OCI-M2 (cell line): ENCODE data around the gene DDX25.

Experiments used
- DNase-seq: peaks from one replicate; lab custom pipeline; 2025; ENCODE audit not compliant: unreplicated experiment; lab: John Stamatoyannopoulos, UW

The DDX25 gene

DNA sequence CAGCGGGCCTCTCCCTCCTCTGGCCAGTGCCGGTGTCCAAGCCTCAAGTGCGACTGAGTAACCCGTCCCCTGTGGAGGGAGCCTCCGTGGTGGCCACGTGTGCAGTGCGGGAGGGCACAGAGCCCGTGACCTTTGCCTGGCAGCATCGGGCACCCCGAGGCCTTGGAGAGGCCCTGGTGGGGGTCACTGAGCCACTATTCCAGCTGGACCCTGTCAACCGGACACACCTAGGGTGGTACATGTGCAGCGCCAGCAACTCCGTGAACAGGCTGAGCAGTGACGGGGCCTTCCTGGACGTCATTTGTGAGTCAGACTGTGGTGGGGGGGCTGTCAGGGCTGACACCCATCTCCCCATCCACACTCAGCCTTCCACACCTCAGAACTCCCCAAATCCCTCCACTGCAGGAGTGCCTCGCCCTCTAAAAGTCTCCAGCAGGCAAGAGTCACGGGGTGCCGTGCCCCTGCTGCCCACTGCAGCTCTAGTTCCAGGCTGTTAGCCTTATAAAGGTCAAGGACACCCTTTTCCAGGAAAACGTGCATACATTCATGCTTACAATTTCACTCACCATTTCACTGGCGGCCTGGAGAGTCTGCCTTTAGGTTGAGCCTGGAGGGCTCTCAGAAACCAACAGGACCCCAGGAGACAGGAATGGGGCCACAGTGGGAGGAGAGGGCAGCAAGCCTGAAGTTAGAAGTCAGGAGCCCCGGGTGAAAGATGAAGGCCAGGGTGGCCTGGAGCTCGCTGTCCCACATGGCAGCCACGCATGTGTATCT is 44.2 kb downstream of the DDX25 start:
- DNase-seq: no peak

DNA sequence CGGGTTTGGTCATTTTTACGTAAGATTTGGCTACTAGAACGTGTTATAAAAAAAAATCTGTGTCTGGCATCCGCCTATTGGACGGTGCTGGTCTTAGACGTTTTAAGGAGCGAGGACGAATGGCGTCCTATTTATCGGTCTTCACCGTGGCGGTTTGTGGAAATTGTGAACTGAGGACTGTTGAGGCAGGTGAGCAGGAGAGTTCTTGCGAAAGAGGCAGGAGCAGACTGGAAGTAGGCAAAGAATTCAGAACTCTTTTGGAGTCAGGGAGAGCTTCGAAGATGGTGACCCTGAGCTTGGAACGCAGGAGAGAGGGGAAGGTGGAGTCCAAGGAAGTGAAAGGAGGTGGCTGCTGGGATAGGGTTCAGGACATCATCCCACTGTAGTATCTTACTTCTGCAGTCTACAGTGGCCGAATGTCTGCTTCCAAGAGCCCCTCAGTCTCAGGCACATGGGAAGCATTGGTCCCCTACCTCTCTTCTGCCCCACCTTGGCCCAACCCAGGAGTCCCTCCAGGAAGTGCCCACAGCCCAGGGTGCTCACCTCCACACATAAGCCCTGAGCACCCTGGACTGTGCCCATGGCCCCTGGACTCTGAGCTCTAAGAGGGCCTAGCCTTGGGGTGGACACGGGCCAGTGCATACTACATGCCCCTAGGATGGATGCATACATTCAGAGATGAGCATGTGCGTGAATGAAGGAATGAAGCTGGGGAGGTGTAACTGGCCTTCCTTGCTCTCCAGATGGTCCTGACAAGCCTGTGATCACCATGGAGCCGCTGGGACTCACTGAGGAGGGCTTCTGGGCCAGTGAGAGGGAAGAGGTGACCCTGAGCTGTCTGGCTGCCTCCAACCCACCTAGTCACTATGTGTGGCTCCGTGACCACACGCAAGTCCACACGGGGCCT is 45.2 kb downstream of the DDX25 start:
- no peak for DNase-seq

DNA sequence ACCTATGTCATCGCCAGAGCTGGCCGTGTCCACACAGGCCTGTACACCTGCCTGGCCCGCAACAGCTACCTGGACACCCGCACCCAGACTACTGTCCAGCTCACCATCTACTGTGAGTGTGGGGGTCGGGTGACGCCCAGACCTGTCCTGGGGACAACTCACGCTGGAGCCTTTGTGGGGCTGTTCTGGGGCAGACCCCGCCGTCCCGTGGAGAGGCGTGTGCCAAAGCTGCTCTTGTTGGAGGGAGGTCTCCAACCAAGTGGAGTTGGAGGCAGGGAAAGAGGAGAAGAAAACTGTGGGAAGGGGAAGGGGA is 45.8 kb downstream of the DDX25 start:
- no peak for DNase-seq

GRCh38 chr11:125950696-125951651 is 46.7 kb downstream of the DDX25 start:
- no peak for DNase-seq

DNA sequence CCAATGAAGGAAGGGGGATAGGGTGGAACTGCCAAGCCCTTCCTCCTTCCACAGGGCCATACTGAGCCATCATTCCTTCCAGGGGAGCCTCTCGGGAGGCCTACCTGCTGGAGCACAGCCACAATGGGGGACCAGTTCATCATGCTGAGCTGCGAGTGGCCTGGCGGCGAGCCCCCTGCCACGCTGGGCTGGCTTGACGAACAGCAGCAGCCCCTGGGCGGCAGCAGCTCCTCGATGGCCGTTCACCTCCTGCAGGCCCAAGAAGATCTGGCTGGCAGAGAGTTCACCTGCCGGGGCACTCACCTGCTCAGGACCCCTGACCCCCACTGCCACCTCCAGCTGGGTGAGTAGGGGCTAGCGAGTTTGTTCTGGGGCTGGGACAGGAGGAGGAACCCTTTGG is 47.4 kb downstream of the DDX25 start:
- no peak for DNase-seq

DNA sequence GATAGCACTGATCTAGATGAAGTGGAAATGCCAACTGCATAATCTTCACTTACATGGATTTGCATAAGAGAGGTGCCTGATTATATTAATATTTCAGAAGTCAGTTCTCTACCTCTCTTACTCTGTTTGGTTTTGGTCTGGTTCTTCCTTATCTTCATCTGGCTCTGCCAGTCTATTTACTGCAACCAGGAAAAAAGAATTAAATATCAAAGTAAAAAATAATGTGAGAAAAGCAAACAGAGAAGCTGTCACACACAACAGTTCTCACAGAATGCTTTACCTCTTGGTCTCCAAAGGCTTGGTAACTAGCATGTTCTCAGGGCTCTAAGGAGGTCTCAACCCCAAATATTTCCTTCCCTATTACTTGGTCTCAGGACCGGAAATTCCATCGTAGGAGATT is 48.3 kb downstream of the DDX25 start:
- no peak for DNase-seq

DNA sequence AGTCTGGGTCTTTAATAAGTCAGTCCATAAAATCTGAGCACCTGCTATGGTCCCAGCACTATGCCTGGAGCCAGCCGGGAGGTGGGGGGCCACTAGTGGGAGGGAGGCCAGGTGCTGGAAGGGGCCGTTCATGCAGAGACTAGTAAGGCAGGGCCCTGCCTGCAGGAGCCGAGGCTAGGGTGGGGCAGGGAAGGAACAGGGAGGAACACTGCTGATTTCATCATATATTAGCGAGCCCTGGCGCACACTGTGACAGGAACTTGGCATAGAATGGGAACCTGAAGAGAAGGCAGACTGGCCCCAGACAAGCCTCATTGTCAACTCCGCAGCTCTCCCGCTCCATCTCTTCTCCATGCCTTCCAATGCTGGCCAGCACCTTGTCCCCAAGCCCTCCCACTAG is 48.7 kb downstream of the DDX25 start:
- no peak for DNase-seq

- no peak for DNase-seq
These were observed 49.2 kb downstream of the DDX25 start for GRCh38 chr11:125953401-125953935.

DNA sequence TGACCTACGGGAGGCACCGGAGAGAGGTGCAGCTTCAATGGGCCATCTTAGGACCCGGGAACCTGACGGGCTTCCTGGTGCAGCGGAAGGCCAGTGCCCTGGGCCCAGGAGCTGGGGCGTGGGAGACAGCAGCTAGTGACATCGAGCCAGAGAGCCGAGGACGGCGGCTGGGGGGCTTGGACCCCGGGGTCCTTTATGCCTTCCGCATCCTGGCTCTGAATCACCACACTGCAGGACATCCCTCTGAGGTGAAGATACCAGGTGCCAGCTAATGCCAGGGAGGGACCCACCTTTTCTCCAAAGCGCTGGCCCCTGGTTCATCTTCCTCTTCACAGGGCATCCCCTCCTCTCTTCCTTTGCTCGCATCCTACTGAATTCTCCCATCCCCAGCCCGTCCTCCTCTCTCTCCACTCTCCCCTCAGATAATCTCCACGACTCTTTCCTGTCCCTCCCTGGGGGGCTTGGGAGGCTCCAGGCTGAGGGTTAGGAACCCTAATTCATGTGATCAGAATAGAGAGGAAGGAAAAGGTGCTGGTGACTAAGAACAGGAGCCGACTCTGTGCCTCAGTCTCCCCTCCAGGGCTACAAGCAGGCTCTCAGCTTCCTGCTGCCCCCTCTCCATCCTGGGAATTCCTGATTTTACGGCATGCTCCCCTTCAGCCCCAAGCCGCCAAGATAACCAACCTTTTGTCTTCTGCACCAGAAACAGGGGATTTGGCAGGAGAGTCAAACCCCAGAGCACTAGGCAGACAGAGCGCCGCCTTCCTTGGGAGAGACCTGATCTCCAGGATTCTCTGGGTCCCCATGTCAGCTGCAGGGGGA is 50.0 kb downstream of the DDX25 start:
- no peak for DNase-seq

- no peak for DNase-seq
These were observed 50.8 kb downstream of the DDX25 start for GRCh38 chr11:125954945-125955640.

DNA sequence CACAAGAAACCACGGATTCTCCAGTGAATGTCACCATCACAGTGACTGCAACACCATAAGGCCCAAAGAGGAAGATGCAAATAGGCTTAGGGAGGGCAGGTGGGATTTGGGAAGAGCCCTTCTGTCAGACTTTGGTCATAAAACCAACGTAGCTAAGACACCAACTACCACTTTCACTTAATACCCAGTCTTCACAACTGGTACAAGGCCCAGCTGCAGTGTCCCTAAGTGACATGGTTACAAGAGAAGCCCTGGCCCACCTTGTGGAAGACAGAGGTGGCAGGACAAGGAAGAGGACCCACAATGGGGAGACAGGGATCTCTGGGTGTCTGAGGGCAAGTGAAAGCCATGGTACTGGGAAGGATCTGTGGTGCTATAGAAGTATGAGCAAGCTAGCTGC is 51.5 kb downstream of the DDX25 start:
- no peak for DNase-seq

- DNase-seq: no peak
These were observed 52.3 kb downstream of the DDX25 start for GRCh38 chr11:125956391-125957134.

DNA sequence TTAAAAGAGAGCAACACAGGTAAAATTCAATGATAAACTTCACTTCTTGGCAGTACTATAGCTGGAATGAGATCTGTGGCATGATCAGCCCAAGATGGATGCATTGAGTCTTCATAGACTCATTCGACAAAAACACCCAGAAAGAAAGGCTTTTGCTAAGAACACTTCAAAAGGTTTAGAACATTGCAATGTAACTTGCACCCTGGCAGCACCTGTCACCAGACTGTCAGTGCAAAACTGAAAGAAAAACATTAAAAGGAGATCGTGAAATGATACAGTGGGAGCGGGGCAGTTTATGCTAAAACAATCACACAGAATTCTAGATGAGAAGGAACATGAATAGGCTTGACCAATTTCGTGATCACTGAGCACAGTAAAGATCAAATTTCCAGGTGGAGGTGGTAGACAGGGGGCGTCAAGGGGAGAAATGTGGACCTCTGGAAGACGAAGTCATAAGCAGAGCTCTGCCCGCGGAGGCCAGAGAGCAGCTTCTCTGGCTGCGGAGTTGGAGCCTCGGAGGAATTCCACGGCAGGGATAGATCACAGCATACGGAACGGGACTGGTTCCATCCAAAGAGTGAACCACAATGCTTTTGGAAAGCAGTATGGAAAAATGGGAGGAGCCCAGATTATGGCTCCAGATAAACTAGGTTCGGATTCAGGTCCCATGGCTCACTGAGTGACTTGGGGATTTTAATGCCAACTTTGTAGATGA is 53.5 kb downstream of the DDX25 start:
- no peak for DNase-seq

DNA sequence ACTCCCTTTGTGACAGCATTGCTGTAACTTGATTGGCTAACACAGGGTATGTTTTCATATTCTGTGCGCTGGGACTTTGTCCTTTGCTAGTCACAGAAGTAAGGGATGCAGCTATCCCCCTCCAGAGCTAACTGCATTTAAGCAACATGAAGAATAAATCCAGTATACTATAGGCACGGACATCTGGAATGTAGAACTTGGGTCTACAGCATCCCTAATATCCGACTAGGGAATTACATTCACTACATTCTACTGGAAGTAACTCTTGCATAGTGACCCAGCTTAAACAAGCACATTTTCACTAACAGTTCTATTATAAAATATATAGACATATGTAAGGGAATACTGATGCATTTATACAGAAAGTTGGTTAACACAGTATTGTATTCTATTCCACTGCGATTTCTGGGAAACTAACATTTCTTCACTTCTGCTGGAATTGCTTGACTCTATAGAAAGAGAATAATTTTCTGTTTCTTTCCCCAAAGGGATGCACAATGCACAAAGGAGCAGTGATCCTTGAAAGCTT is 54.6 kb downstream of the DDX25 start:
- no peak for DNase-seq

DNA sequence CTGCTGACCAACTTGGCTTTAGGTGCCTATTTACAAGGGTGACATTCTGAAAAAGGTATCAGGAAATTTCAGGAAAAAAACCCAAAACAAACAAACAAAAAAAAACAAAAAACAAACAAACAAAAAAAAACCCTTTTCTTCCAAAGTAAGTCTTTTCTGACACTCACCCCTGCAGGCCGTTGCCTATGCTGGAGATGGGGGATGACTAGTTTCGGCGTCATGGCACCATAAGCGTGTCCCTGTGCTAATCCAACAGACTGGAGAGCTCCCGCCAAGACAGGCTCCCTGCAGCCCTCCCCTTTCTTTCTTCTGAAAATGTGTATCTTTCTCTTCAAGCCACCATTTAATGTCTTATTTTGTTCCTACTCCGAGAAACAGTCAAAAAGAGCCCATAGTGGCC is 55.2 kb downstream of the DDX25 start:
- DNase-seq: no peak

DNA sequence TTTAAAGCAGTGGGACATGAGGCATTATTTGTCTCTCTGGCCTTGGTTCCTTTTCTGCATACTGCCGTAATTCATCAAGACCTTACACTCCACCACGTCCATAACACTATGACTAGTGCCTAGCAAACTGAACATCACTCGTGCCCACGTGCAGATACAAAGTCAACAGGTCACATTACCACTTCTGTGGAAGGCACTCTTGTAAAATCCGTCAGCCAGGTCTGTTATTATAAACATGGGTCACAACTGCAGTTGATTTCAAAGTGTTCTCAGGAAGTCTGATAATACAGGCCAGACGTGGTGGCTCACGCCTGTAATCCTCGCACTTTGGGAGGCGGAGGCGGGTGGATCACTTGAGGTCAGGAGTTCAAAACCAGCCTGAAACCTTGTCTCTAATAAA is 55.6 kb downstream of the DDX25 start:
- no peak for DNase-seq

DNA sequence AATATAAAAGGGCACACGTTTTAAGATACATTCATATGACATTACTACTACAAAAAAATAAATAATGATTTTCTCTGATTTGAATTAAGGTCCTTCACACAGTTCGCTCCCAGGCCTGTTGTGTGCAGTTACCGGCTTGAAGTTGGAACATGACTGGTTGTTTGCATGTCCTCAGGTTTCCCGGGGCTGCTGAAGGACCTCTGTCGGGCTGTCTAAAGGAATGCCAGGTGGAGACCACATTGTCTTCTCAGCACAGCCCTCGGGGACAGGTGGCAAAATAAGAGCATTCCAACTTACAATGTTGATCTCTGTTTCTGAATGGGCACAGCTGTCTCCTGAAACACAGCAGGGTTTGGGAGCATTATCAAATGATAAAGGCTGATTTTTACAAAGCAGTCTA is 56.5 kb downstream of the DDX25 start:
- DNase-seq: no peak

DNA sequence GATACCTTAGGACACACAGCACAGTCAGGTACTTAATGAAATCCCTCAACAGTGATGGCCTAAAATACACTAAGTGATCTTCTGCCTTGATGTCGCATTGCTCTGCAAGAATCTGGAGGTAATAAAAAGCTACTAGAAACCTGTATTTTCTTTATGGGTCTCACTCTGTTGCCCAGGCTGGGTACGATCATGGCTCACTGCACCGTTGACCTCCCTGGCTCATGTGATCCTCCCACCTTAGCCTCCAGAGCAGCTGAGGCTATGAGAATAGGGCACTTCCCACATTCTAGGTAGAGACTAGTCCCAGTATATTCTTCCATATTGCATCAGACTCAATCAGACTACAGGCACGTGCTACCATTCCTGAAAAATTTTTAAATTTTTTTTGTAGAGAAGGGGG is 63.2 kb downstream of the DDX25 start:
- no peak for DNase-seq
